ENCODE measurements around the gene SCLY.

Gene SCLY

GRCh38 chr2:238096311-238097011, 35.7 kb downstream of the SCLY start:
- Histone ChIP-seq H3K27ac (ENCODE audit: low read length) (no peak overlapping the region), H3K36me3 (ENCODE audit: control insufficient read depth, insufficient read depth, low read length) (peaks cover 4% of the 10 kb centered on the region; the same call in 1 of the 2 replicates), H3K4me1 (ENCODE audit: control insufficient read depth, insufficient read depth, low read length) (peaks cover 11% of the 10 kb centered on the region), H3K4me3 (ENCODE audit: low read length) (no peak overlapping the region), H3K9me3 (ENCODE audit: control insufficient read depth, insufficient read depth, low read length) (no peaks in the 10 kb centered on the region), H3K27me3 (ENCODE audit: control insufficient read depth, insufficient read depth, low read length) (no peaks in the 10 kb centered on the region)
- no peak for DNase-seq (ENCODE audit: low read depth, low spot score)
- WGBS (ENCODE audit: insufficient coverage, insufficient read length): no CpG with 5 or more reads among the region's 22 CpGs

- no peak overlapping the region for H3K27ac ChIP-seq (ENCODE audit: low read length)
- H3K36me3 ChIP-seq (ENCODE audit: control insufficient read depth, insufficient read depth, low read length): peaks cover 3% of the 10 kb centered on the region; the same call in 1 of the 2 replicates
- DNase-seq (ENCODE audit: low read depth, low spot score): no peak
- no CpG with 5 or more reads among the region's 19 CpGs for WGBS (ENCODE audit: insufficient coverage, insufficient read length)
- H3K4me3 ChIP-seq (ENCODE audit: low read length): no peak overlapping the region
- peaks cover 11% of the 10 kb centered on the region for H3K4me1 ChIP-seq (ENCODE audit: control insufficient read depth, insufficient read depth, low read length)
- no peaks in the 10 kb centered on the region for H3K9me3 ChIP-seq (ENCODE audit: control insufficient read depth, insufficient read depth, low read length)
- no peaks in the 10 kb centered on the region for H3K27me3 ChIP-seq (ENCODE audit: control insufficient read depth, insufficient read depth, low read length)
These were observed 36.6 kb downstream of the SCLY start for GRCh38 chr2:238097201-238097987.

- DNase-seq (ENCODE audit: low read depth, low spot score): no peak
- Histone ChIP-seq H3K4me3 (ENCODE audit: low read length) (no peak overlapping the region), H3K9me3 (ENCODE audit: control insufficient read depth, insufficient read depth, low read length) (no peaks in the 10 kb centered on the region), H3K27me3 (ENCODE audit: control insufficient read depth, insufficient read depth, low read length) (no peaks in the 10 kb centered on the region), H3K36me3 (ENCODE audit: control insufficient read depth, insufficient read depth, low read length) (peaks cover 2% of the 10 kb centered on the region; the same call in 1 of the 2 replicates), H3K4me1 (ENCODE audit: control insufficient read depth, insufficient read depth, low read length) (peaks cover 11% of the 10 kb centered on the region), H3K27ac (ENCODE audit: low read length) (no peak overlapping the region)
- no CpG with 5 or more reads among the region's 37 CpGs for WGBS (ENCODE audit: insufficient coverage, insufficient read length)
These were observed 37.4 kb downstream of the SCLY start for GRCh38 chr2:238097988-238098871.

GRCh38 chr2:238098901-238099713, 38.3 kb downstream of the SCLY start:
- peaks cover 2% of the 10 kb centered on the region; the same call in 1 of the 2 replicates for H3K36me3 ChIP-seq (ENCODE audit: control insufficient read depth, insufficient read depth, low read length)
- H3K9me3 ChIP-seq (ENCODE audit: control insufficient read depth, insufficient read depth, low read length): no peaks in the 10 kb centered on the region
- no peak overlapping the region for H3K4me3 ChIP-seq (ENCODE audit: low read length)
- no peak for DNase-seq (ENCODE audit: low read depth, low spot score)
- no peaks in the 10 kb centered on the region for H3K27me3 ChIP-seq (ENCODE audit: control insufficient read depth, insufficient read depth, low read length)
- peaks cover 11% of the 10 kb centered on the region for H3K4me1 ChIP-seq (ENCODE audit: control insufficient read depth, insufficient read depth, low read length)
- no peak overlapping the region for H3K27ac ChIP-seq (ENCODE audit: low read length)
- whole genome bisulfite sequencing (ENCODE audit: insufficient coverage, insufficient read length): no CpG with 5 or more reads among the region's 17 CpGs

- Histone ChIP-seq H3K27ac (ENCODE audit: low read length) (no peak overlapping the region), H3K4me1 (ENCODE audit: control insufficient read depth, insufficient read depth, low read length) (peaks cover 11% of the 10 kb centered on the region), H3K27me3 (ENCODE audit: control insufficient read depth, insufficient read depth, low read length) (no peaks in the 10 kb centered on the region), H3K9me3 (ENCODE audit: control insufficient read depth, insufficient read depth, low read length) (no peaks in the 10 kb centered on the region), H3K36me3 (ENCODE audit: control insufficient read depth, insufficient read depth, low read length) (peaks cover 2% of the 10 kb centered on the region; the same call in 1 of the 2 replicates), H3K4me3 (ENCODE audit: low read length) (no peak overlapping the region)
- DNase-seq (ENCODE audit: low read depth, low spot score): no peak
- no CpG with 5 or more reads among the region's 10 CpGs for WGBS (ENCODE audit: insufficient coverage, insufficient read length)
These were observed 38.9 kb downstream of the SCLY start for GRCh38 chr2:238099714-238100048.

GRCh38 chr2:238100049-238100820, 39.4 kb downstream of the SCLY start, which contains the start of gene ESPNL:
TSS of gene ESPNL (plus strand) at chr2:238100340. CDS start at chr2:238100420, 80 bp downstream.
- H3K27ac ChIP-seq (ENCODE audit: low read length): no peak within 1 kb of the TSS
- DNase-seq (ENCODE audit: low read depth, low spot score): no peak
- no peaks in the 10 kb centered on the region for H3K9me3 ChIP-seq (ENCODE audit: control insufficient read depth, insufficient read depth, low read length)
- no peak within 1 kb of the TSS for H3K4me3 ChIP-seq (ENCODE audit: low read length)
- no CpG with 5 or more reads among the region's 38 CpGs for WGBS (ENCODE audit: insufficient coverage, insufficient read length)
- H3K36me3 ChIP-seq (ENCODE audit: control insufficient read depth, insufficient read depth, low read length): peaks cover 2% of the 10 kb centered on the region; the same call in 1 of the 2 replicates
- no peaks in the 10 kb centered on the region for H3K27me3 ChIP-seq (ENCODE audit: control insufficient read depth, insufficient read depth, low read length)
- H3K4me1 ChIP-seq (ENCODE audit: control insufficient read depth, insufficient read depth, low read length): peaks cover 11% of the 10 kb centered on the region

- DNase-seq (ENCODE audit: low read depth, low spot score): no peak
- Histone ChIP-seq H3K27ac (ENCODE audit: low read length) (no peak overlapping the region), H3K9me3 (ENCODE audit: control insufficient read depth, insufficient read depth, low read length) (no peaks in the 10 kb centered on the region), H3K27me3 (ENCODE audit: control insufficient read depth, insufficient read depth, low read length) (no peaks in the 10 kb centered on the region), H3K36me3 (ENCODE audit: control insufficient read depth, insufficient read depth, low read length) (peaks cover 2% of the 10 kb centered on the region; the same call in 1 of the 2 replicates), H3K4me3 (ENCODE audit: low read length) (no peak overlapping the region), H3K4me1 (ENCODE audit: control insufficient read depth, insufficient read depth, low read length) (peaks cover 12% of the 10 kb centered on the region)
- no CpG with 5 or more reads among the region's 28 CpGs for WGBS (ENCODE audit: insufficient coverage, insufficient read length)
These were observed 40.3 kb downstream of the SCLY start for GRCh38 chr2:238100821-238101771.

GRCh38 chr2:238101891-238102841, 41.4 kb downstream of the SCLY start:
- no peak for DNase-seq (ENCODE audit: low read depth, low spot score)
- peaks cover 7% of the 10 kb centered on the region for H3K4me1 ChIP-seq (ENCODE audit: control insufficient read depth, insufficient read depth, low read length)
- peaks cover 2% of the 10 kb centered on the region; the same call in 1 of the 2 replicates for H3K36me3 ChIP-seq (ENCODE audit: control insufficient read depth, insufficient read depth, low read length)
- no CpG with 5 or more reads among the region's 30 CpGs for WGBS (ENCODE audit: insufficient coverage, insufficient read length)
- no peaks in the 10 kb centered on the region for H3K9me3 ChIP-seq (ENCODE audit: control insufficient read depth, insufficient read depth, low read length)
- no peaks in the 10 kb centered on the region for H3K27me3 ChIP-seq (ENCODE audit: control insufficient read depth, insufficient read depth, low read length)
- no peak overlapping the region for H3K4me3 ChIP-seq (ENCODE audit: low read length)
- H3K27ac ChIP-seq (ENCODE audit: low read length): no peak overlapping the region
